GM23338 (cell line): ENCODE measurements around the gene C6orf89. TPM values are rescaled to one million over a fixed set of nuclear protein-coding genes. Genes with fewer than 3 reads are reported as not detected.

Source experiments
- ATAC-seq: fragments of 200-7000 bp; cut with Tn5 transposase; 3 replicates; pipeline ENCODE4 v1.9.1; 2020
- DNase-seq: peaks from one replicate; pipeline ENCODE4 v3.0.0-alpha.2; 2015; ENCODE audit warnings: low spot score
- H2AFZ ChIP-seq: fragments of 200-600 bp; sonication (generic); 2 replicates; pipeline ENCODE4 v1.8.0; 2016; ENCODE audit warnings: antibody characterized with exemption, mild to moderate bottlenecking, moderate library complexity
- H3F3A ChIP-seq: fragments of 200-600 bp; sonication (generic); replicated peaks from 2 replicates; pipeline ENCODE4 v1.8.0; 2017; ENCODE audit warnings: antibody characterized with exemption, mixed run types, low read depth
- H3K27ac ChIP-seq: fragments of 200-600 bp; sonication (generic); 2 replicates; pipeline ENCODE4 v1.6.1; 2016; ENCODE audit warnings: low read depth
- H3K27me3 ChIP-seq: fragments of 200-600 bp; sonication (generic); 2 replicates; pipeline ENCODE4 v1.8.0; 2016; ENCODE audit warnings: mild to moderate bottlenecking, mixed run types, moderate library complexity; ENCODE audit not compliant: insufficient read depth
- H3K36me3 ChIP-seq: fragments of 200-600 bp; sonication (generic); 2 replicates; pipeline ENCODE4 v1.8.0; 2016; ENCODE audit warnings: mild to moderate bottlenecking; ENCODE audit not compliant: insufficient read depth
- H3K4me1 ChIP-seq: fragments of 200-600 bp; sonication (generic); 2 replicates; pipeline ENCODE4 v1.8.0; 2016; ENCODE audit warnings: mild to moderate bottlenecking, moderate library complexity; ENCODE audit not compliant: insufficient read depth
- H3K4me2 ChIP-seq: fragments of 200-600 bp; sonication (generic); 2 replicates; pipeline ENCODE4 v1.7.1; 2017; ENCODE audit warnings: mixed run types
- H3K4me3 ChIP-seq: fragments of 200-600 bp; sonication (generic); 2 replicates; pipeline ENCODE4 v1.6.1; 2016; ENCODE audit warnings: mixed run types
- H3K79me2 ChIP-seq: fragments of 200-600 bp; sonication (generic); replicated peaks from 2 replicates; pipeline ENCODE4 v1.8.0; 2017; ENCODE audit warnings: mild to moderate bottlenecking; ENCODE audit not compliant: insufficient read depth
- H3K9me2 ChIP-seq: fragments of 200-600 bp; sonication (generic); 2 replicates; pipeline ENCODE4 v1.8.0; 2017; ENCODE audit not compliant: insufficient read depth
- H4K20me1 ChIP-seq: fragments of 200-600 bp; sonication (generic); replicated peaks from 2 replicates; pipeline ENCODE4 v1.8.0; 2017; ENCODE audit warnings: mild to moderate bottlenecking; ENCODE audit not compliant: insufficient read depth
- H3K27ac Mint-ChIP-seq: 2 replicates; pipeline ENCODE4 v1.8.0; 2020; ENCODE audit warnings: inconsistent platforms, mild to moderate bottlenecking, moderate library complexity, mixed read lengths
- H3K27me3 Mint-ChIP-seq: 3 replicates; pipeline ENCODE4 v1.8.0; 2022; ENCODE audit warnings: low read depth, mild to moderate bottlenecking, moderate library complexity, mixed read lengths, inconsistent platforms; ENCODE audit not compliant: insufficient read depth, poor library complexity
- H3K36me3 Mint-ChIP-seq: 3 replicates; pipeline ENCODE4 v1.8.0; 2021; ENCODE audit warnings: low read depth, mild to moderate bottlenecking, inconsistent platforms, moderate library complexity, mixed read lengths
- H3K4me1 Mint-ChIP-seq: 3 replicates; pipeline ENCODE4 v1.8.0; 2020; ENCODE audit warnings: mild to moderate bottlenecking, inconsistent platforms, mixed read lengths
- H3K4me3 Mint-ChIP-seq: 3 replicates; pipeline ENCODE4 v1.8.0; 2021; ENCODE audit warnings: moderate library complexity, mild to moderate bottlenecking, inconsistent platforms, mixed read lengths
- H3K9me3 Mint-ChIP-seq: 3 replicates; pipeline ENCODE4 v1.8.0; 2020; ENCODE audit warnings: moderate library complexity, mild to moderate bottlenecking, inconsistent platforms, mixed read lengths
- CREB1 ChIP-seq: fragments of 250-450 bp; sonication (Bioruptor Pico); IDR thresholded peaks from 2 replicates; pipeline ENCODE4 v1.5.0; 2020; ENCODE audit warnings: low read depth, mild to moderate bottlenecking, moderate library complexity
- CTCF ChIP-seq, 2 experiments: fragments of 200-600 bp in 1 of 2; sonication (generic) in 1 of 2; conservative IDR thresholded peaks; 2 replicates each; pipeline versions ENCODE4 v1.5.1 to v1.6.1; 2016 to 2017; ENCODE audit warnings: antibody characterized with exemption in 2 of 2, low read depth in 2 of 2, mild to moderate bottlenecking in 2 of 2, moderate library complexity in 1 of 2
- ETS1 ChIP-seq: IDR thresholded peaks from 2 replicates; pipeline ENCODE4 v1.6.1; 2016; ENCODE audit warnings: antibody characterized with exemption
- EZH2 ChIP-seq: fragments of 200-600 bp; sonication (generic); IDR thresholded peaks from one replicate; pipeline ENCODE4 v1.8.0; 2017; ENCODE audit warnings: antibody characterized with exemption, mild to moderate bottlenecking, low read depth; ENCODE audit not compliant: unreplicated experiment
- EZH2phosphoT487 ChIP-seq: fragments of 200-600 bp; sonication (generic); IDR thresholded peaks from one replicate; pipeline ENCODE4 v1.8.1; 2018; ENCODE audit warnings: antibody characterized with exemption; ENCODE audit not compliant: unreplicated experiment
- JUNB ChIP-seq: IDR thresholded peaks from one replicate; pipeline ENCODE4 v1.6.1; 2016; ENCODE audit warnings: antibody characterized with exemption; ENCODE audit not compliant: unreplicated experiment
- NANOG ChIP-seq: IDR thresholded peaks from 2 replicates; pipeline ENCODE4 v1.6.1; 2016; ENCODE audit warnings: antibody characterized with exemption, borderline replicate concordance
- POLR2AphosphoS5 ChIP-seq: IDR thresholded peaks from 2 replicates; pipeline ENCODE4 v1.6.1; 2016; ENCODE audit warnings: antibody characterized with exemption, low read depth
- REST ChIP-seq: IDR thresholded peaks from one replicate; pipeline ENCODE4 v1.6.1; 2018; ENCODE audit warnings: antibody characterized with exemption; ENCODE audit not compliant: unreplicated experiment
- STAT1 ChIP-seq: IDR thresholded peaks from one replicate; pipeline ENCODE4 v1.6.1; 2016; ENCODE audit warnings: antibody characterized with exemption; ENCODE audit not compliant: unreplicated experiment
- ZNF114 ChIP-seq: fragments of 250-450 bp; sonication (Bioruptor Pico); IDR thresholded peaks from 2 replicates; pipeline ENCODE4 v1.5.0; 2020; ENCODE audit warnings: mild to moderate bottlenecking, moderate library complexity
- ZNF331 ChIP-seq: fragments of 250-450 bp; sonication (Bioruptor Pico); IDR thresholded peaks from 2 replicates; pipeline ENCODE4 v1.5.0; 2020; ENCODE audit warnings: low read depth, mild to moderate bottlenecking, moderate library complexity
- ZNF462 ChIP-seq: fragments of 250-450 bp; sonication (Bioruptor Pico); IDR thresholded peaks from 2 replicates; pipeline ENCODE4 v1.5.0; 2020; ENCODE audit warnings: mild to moderate bottlenecking, moderate library complexity
- polyA plus RNA-seq: library from polyadenylated mRNA; unstranded; fragments of >200 nt; fragmentation: Nextera tagmentation; extraction: Ambion mirVana; gene quantifications from 2 replicates; pipeline ENCODE4 v1.2.1, GENCODE V29; 2016
- total RNA-seq: library from RNA; depleted of rRNA; stranded (reverse); fragments of >200 nt; shearing (Covaris generic); gene quantifications from 2 replicates; pipeline ENCODE4 v1.2.3, GENCODE V29; 2014

The C6orf89 gene
- total and polyA plus RNA-seq, 2 experiments from 2014 or later = 3.7 to 7.9 TPM

- H3K27me3 Mint-ChIP-seq = peaks cover 3% of the 10 kb centered on the region
- TF ChIP-seq ZNF114 = no peak
- TF ChIP-seq ETS1 = no peak
- TF ChIP-seq JUNB = no peak
- TF ChIP-seq ZNF331 (CRISPR knock-in tag) = no peak
- TF ChIP-seq ZNF462 (CRISPR knock-in tag) = no peak
- no peak for TF ChIP-seq REST
- no peak for TF ChIP-seq CTCF (conservative IDR thresholded peaks at IDR 0.05; ENCODE audit: low read depth in 2 of 2)
- no peak for TF ChIP-seq CREB1 (CRISPR knock-in tag)
- TF ChIP-seq EZH2 = no peak
- TF ChIP-seq POLR2AphosphoS5 = no peak
- TF ChIP-seq EZH2phosphoT487 = no peak
- TF ChIP-seq NANOG = no peak
- TF ChIP-seq STAT1 = no peak
- Histone ChIP-seq H3K36me3 (no peaks in the 10 kb centered on the region), H3F3A (no peaks in the 10 kb centered on the region), H3K4me2 (no peak overlapping the region), H4K20me1 (no peaks in the 10 kb centered on the region), H3K4me1 (peaks cover 9% of the 10 kb centered on the region; the same call in 1 of the 2 replicates), H3K9me2 (no peaks in the 10 kb centered on the region), H3K79me2 (no peaks in the 10 kb centered on the region), H3K27me3 (no peaks in the 10 kb centered on the region), H3K27ac (no peak overlapping the region), H3K4me3 (no peak overlapping the region), H2AFZ (no peak overlapping the region)
- ATAC-seq (no peak), DNase-seq (no peak)
- no peaks in the 10 kb centered on the region for H3K36me3 Mint-ChIP-seq
- no peak overlapping the region for H3K27ac Mint-ChIP-seq
- no peaks in the 10 kb centered on the region for H3K9me3 Mint-ChIP-seq
- H3K4me1 Mint-ChIP-seq = peaks cover 8% of the 10 kb centered on the region; the same call in 2 of the 3 replicates
- no peak overlapping the region for H3K4me3 Mint-ChIP-seq
Observed at GRCh38 chr6:36888654-36889481, 3.1 kb downstream of the C6orf89 start.
